HepG2 (cell line): ENCODE measurements around the gene MYO5B. TPM values are rescaled to one million over a fixed set of nuclear protein-coding genes. Genes with fewer than 3 reads are reported as not detected.

Experiments
- ATAC-seq: fragments of 200-7000 bp; cut with Tn5 transposase; 3 replicates; pipeline ENCODE4 v1.9.1; 2020; ENCODE audit warnings: mild to moderate bottlenecking, moderate library complexity
- BruUV-seq: library from RNA; stranded (reverse); fragments of 400-500 nt; replicated peaks from 2 replicates; lab custom pipeline; 2021; lab: Mats Ljungman, UMichigan
- CTCF ChIA-PET: fragments of 300-600 bp; formaldehyde crosslinking; extraction: SDS; loops from one replicate; lab custom pipeline; 2021; ENCODE audit warnings: low total read pairs, inconsistent platforms, low intra/inter-chr PET ratio; lab: Yijun Ruan, JAX
- POLR2A ChIA-PET: fragments of 350-600 bp; sonication (Branson Sonifier 250); formaldehyde crosslinking; loops from one replicate; lab custom pipeline; 2020; ENCODE audit warnings: antibody characterized with exemption, inconsistent platforms; lab: Yijun Ruan, JAX
- DNase-seq: peaks from one replicate; pipeline ENCODE4 v3.0.0-alpha.2; 2015; ENCODE audit warnings: low spot score
- FAIRE-seq: peaks from 3 replicates; lab custom pipeline; 2011; peaks lifted over from hg19 to GRCh38; lab: Jason Lieb, UNC
- H2AFZ ChIP-seq: one replicate; pipeline ENCODE4 v1.6.1; 2011; ENCODE audit warnings: low read length, inconsistent platforms
- H3K27ac ChIP-seq: fragments of 300-600 bp; 3 replicates; pipeline ENCODE4 v1.8.0; 2011; ENCODE audit warnings: mixed run types, mild to moderate bottlenecking, mixed read lengths, low read length, inconsistent platforms; ENCODE audit not compliant: insufficient read depth; ENCODE audit errors: extremely low read length
- H3K27me3 ChIP-seq, 2 experiments: fragments of 200-600 bp in 1 of 2; 2 replicates in 1 of 2; 3 replicates in 1 of 2; pipeline versions ENCODE4 v1.6.0 to v1.8.0; 2011; ENCODE audit warnings: low read length in 2 of 2, mild to moderate bottlenecking in 2 of 2, moderate library complexity in 2 of 2, inconsistent platforms in 1 of 2; ENCODE audit not compliant: insufficient read depth in 2 of 2, control insufficient read depth in 1 of 2
- H3K36me3 ChIP-seq, 2 experiments: fragments of 200-600 bp in 1 of 2; replicated peaks in 1 of 2; 2 replicates in 1 of 2; 3 replicates in 1 of 2; pipeline versions ENCODE4 v1.5.1 to v1.8.0; 2011; ENCODE audit warnings: low read length in 2 of 2, inconsistent platforms in 1 of 2; ENCODE audit not compliant: insufficient read depth in 2 of 2, control insufficient read depth in 1 of 2
- H3K4me1 ChIP-seq: 2 replicates; pipeline ENCODE4 v1.5.1; 2012; ENCODE audit warnings: low read length, inconsistent platforms; ENCODE audit not compliant: insufficient read depth
- H3K4me2 ChIP-seq: 2 replicates; pipeline ENCODE4 v1.6.0; 2011; ENCODE audit warnings: low read depth, low read length, inconsistent platforms
- H3K4me3 ChIP-seq, 3 experiments: fragments of 200-600 bp in 1 of 3; sonication (generic), shearing (Covaris generic) in 1 of 3; replicated peaks in 1 of 3; 2 replicates each; pipeline ENCODE4 v1.5.1; 2011 to 2016; ENCODE audit warnings: low read length in 3 of 3, inconsistent platforms in 2 of 3, low read depth in 2 of 3, mild to moderate bottlenecking in 2 of 3, control low read depth in 1 of 3, mixed read lengths in 1 of 3; ENCODE audit not compliant: insufficient read depth in 1 of 3
- H3K79me2 ChIP-seq: one replicate; pipeline ENCODE4 v1.6.1; 2011; ENCODE audit warnings: low read length, inconsistent platforms; ENCODE audit not compliant: insufficient read depth
- H3K9ac ChIP-seq: 2 replicates; pipeline ENCODE4 v1.6.0; 2011; ENCODE audit warnings: mild to moderate bottlenecking, low read depth, low read length, inconsistent platforms; ENCODE audit not compliant: insufficient read depth
- H3K9me3 ChIP-seq: 2 replicates; pipeline ENCODE4 v1.5.1; 2012; ENCODE audit warnings: mild to moderate bottlenecking, low read length
- H4K20me1 ChIP-seq: 2 replicates; pipeline ENCODE4 v1.6.0; 2011; ENCODE audit warnings: inconsistent platforms, mild to moderate bottlenecking, low read length, moderate library complexity; ENCODE audit not compliant: insufficient read depth
- ATF7 ChIP-seq, 2 experiments: fragments of 450-650 bp in 1 of 2; sonication (generic) in 1 of 2; formaldehyde crosslinking in 1 of 2; IDR thresholded peaks; 2 replicates each; pipeline versions ENCODE4 v1.4.0 to v1.6.1; 2016 to 2020; ENCODE audit warnings: antibody characterized with exemption in 1 of 2, mild to moderate bottlenecking in 1 of 2, missing genetic modification reagents in 1 of 2
- FUBP1 ChIP-seq: sonication (generic); formaldehyde crosslinking; IDR thresholded peaks from 2 replicates; pipeline ENCODE4 v1.5.1; 2020; ENCODE audit warnings: missing genetic modification reagents, mild to moderate bottlenecking, borderline replicate concordance
- in situ Hi-C: cut with HindIII; loops from 2 replicates; pipeline ENCODE4 v1.10.0; 2017; ENCODE audit warnings: low pct_unique_long_range_greater_than_20kb; ENCODE audit not compliant: extremely low pct_ligation_motif_present
- intact Hi-C: fragments of 100-400 bp; cut with micrococcal nuclease; formaldehyde crosslinking; loops from one replicate; pipeline ENCODE4 v1.10.0; 2022; ENCODE audit not compliant: unreplicated experiment
- polyA plus RNA-seq, 8 experiments: library from polyadenylated mRNA; depleted of rRNA in 3 of 8; stranded (reverse) in 7 of 8; unstranded in 1 of 8; fragments of >200 nt; fragmentation: Illumina TruSeq in 4 of 8; extraction: Trizol in 4 of 8; gene quantifications; 2 replicates each; pipeline versions ENCODE4 v1.2.1 to v1.2.3, GENCODE V29; 2011 to 2016; ENCODE audit warnings: low read depth in 4 of 8, missing spikeins in 1 of 8, mixed read lengths in 1 of 8; ENCODE audit not compliant: insufficient read depth in 1 of 8
- total RNA-seq, 5 experiments: library from RNA; depleted of rRNA; stranded (reverse); fragments of >200 nt; fragmentation: Illumina TruSeq; extraction: Trizol; gene quantifications; 2 replicates each; pipeline ENCODE4 v1.2.3, GENCODE V29; 2016; ENCODE audit warnings: low read depth in 1 of 5
- TF ChIP-seq, protein P1 (sequence below): IDR thresholded peaks from 2 replicates; pipeline ENCODE4 v1.6.1; 2016; ENCODE audit warnings: low read depth, missing genetic modification reagents, missing compliant biosample characterization

The MYO5B gene
- total and polyA plus RNA-seq, 2 of the 13 experiments (the other 11 are each of a cell fraction or from before 2014, with no cell fraction given), result 13.1 to 24.0 TPM

- TF ChIP-seq, protein P1, sequence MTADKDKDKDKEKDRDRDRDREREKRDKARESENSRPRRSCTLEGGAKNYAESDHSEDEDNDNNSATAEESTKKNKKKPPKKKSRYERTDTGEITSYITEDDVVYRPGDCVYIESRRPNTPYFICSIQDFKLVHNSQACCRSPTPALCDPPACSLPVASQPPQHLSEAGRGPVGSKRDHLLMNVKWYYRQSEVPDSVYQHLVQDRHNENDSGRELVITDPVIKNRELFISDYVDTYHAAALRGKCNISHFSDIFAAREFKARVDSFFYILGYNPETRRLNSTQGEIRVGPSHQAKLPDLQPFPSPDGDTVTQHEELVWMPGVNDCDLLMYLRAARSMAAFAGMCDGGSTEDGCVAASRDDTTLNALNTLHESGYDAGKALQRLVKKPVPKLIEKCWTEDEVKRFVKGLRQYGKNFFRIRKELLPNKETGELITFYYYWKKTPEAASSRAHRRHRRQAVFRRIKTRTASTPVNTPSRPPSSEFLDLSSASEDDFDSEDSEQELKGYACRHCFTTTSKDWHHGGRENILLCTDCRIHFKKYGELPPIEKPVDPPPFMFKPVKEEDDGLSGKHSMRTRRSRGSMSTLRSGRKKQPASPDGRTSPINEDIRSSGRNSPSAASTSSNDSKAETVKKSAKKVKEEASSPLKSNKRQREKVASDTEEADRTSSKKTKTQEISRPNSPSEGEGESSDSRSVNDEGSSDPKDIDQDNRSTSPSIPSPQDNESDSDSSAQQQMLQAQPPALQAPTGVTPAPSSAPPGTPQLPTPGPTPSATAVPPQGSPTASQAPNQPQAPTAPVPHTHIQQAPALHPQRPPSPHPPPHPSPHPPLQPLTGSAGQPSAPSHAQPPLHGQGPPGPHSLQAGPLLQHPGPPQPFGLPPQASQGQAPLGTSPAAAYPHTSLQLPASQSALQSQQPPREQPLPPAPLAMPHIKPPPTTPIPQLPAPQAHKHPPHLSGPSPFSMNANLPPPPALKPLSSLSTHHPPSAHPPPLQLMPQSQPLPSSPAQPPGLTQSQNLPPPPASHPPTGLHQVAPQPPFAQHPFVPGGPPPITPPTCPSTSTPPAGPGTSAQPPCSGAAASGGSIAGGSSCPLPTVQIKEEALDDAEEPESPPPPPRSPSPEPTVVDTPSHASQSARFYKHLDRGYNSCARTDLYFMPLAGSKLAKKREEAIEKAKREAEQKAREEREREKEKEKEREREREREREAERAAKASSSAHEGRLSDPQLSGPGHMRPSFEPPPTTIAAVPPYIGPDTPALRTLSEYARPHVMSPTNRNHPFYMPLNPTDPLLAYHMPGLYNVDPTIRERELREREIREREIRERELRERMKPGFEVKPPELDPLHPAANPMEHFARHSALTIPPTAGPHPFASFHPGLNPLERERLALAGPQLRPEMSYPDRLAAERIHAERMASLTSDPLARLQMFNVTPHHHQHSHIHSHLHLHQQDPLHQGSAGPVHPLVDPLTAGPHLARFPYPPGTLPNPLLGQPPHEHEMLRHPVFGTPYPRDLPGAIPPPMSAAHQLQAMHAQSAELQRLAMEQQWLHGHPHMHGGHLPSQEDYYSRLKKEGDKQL (CRISPR knock-in tag), result no peak
- TF ChIP-seq ATF7 (IDR thresholded peaks at IDR 0.05) (no peak), ATF7 (CRISPR knock-in tag; IDR thresholded peaks at IDR 0.05) (no peak)
Measured at GRCh38 chr18:50038448-50038847, 156.5 kb downstream of the MYO5B start (continued).

GRCh38 chr18:50034029-50034428, 160.9 kb downstream of the MYO5B start:
- ChIA-PET POLR2A (no interaction called here), CTCF (no interaction called here)
- in situ Hi-C loops (no loop called here), intact Hi-C loops (no loop called here)
- H3K9me3 ChIP-seq, result no peaks in the 10 kb centered on the region
- H3K27me3 ChIP-seq, result no peaks in the 10 kb centered on the region
- no TSS peak for BruUV-seq
- H3K4me3 ChIP-seq, result no peak overlapping the region
- H4K20me1 ChIP-seq, result no peaks in the 10 kb centered on the region
- TF ChIP-seq FUBP1 (CRISPR knock-in tag), result no peak
- DNase-seq (no peak), ATAC-seq (no peak), FAIRE-seq (no peak)
- no peaks in the 10 kb centered on the region for H3K79me2 ChIP-seq
- peaks cover 0 to 2% of the 10 kb centered on the region in 2 experiments; a peak in 1 of 5 replicates for H3K36me3 ChIP-seq
- H3K9ac ChIP-seq, result no peak overlapping the region
- no peak overlapping the region for H2AFZ ChIP-seq
- H3K4me1 ChIP-seq, result no peaks in the 10 kb centered on the region
- H3K27ac ChIP-seq, result no peak overlapping the region
- H3K4me2 ChIP-seq, result no peak overlapping the region
